SK-MEL-5 (cell line): ENCODE results near the gene PEAK1. TPM values are rescaled to one million over a fixed set of nuclear protein-coding genes. Genes with fewer than 3 reads are reported as not detected.
"Not testable (repeated sequence)": the region's sequence is repeated elsewhere in the genome, so short reads cannot be mapped to it uniquely, and the experiment has no call there.

ENCODE experiments used
- DNase-seq: peaks from one replicate; pipeline ENCODE4 v3.0.0-alpha.2; 2016; ENCODE audit warnings: low read depth, low spot score
- in situ Hi-C: cut with HindIII; loops from 2 replicates; pipeline ENCODE4 v1.10.0; 2016; ENCODE audit warnings: low sequenced_read_pairs, high pct_unique_total_duplicates, low pct_unique_long_range_greater_than_20kb
- total RNA-seq: library from RNA; depleted of rRNA; stranded (reverse); fragments of >200 nt; shearing (Covaris generic); gene quantifications from 2 replicates; pipeline ENCODE4 v1.2.3, GENCODE V29; 2014

PEAK1 gene
- total RNA-seq, 1 experiment from 2014 or later: 17.8 TPM

- in situ Hi-C loops: no loop called here
- no peak for DNase-seq
Measured at GRCh38 chr15:77226652-77227051, 193.3 kb downstream of the PEAK1 start.

DNA sequence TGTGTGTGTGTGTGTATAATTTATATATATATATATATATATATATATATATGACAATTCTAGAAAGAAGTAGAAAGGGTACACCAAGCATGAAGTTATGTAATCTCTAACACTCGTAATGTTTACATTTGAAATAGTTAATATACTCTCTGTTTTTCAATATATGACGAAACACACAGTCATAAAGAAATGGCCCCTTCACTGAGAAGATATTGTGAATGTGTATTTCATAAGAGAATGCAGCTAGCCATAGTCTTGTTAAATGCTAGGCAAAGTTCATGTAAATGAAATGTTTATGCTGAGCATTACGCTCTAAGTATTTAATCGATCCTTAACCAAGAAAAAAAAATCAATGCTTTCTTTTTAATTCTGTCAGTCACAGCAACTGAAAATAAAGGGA, 194.3 kb downstream of the PEAK1 start:
- DNase-seq: no peak
- in situ Hi-C loops: no loop called here

DNA sequence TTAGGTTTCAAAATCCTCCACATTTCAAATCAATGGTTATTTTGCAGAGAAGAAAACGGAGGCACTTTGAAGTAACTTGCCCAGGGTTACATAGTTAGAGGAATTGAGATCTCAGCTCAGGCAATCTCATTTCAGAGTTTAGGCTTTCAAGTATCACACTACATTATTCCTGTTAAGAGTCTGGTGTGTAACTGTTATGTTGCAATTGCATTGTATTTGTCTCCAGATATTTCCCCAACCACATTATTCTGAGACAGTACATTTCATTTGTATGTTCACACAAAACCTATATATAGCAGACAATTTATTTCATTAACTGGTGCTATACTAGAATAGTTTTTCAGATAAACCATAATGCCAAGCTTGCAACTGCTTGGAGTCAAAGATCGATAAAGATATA, 194.8 kb downstream of the PEAK1 start:
- in situ Hi-C loops: no loop called here

DNA sequence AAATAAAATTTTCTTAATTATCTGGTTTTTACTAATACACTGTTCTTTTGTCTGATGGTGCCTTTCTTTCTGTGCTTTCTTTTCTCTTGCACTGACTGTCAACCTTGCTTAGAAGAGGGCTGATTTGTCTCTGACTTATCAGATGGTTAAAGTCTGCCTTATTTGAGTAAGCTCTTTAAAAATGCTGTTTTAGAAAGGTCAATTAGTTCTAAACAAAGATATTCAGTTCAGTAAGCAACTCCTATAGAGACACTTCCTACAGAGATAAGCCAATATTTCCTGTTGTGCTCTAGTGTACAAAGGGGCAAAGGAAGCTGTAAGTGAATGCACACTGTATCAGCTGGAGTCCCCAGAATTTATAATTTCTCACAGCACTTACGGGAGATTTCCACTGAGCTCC, 195.6 kb downstream of the PEAK1 start:
- in situ Hi-C loops: no loop called here
- peak; percentile 33 for DNase-seq

More for the DNA sequence above, 194.8 kb downstream of the PEAK1 start:
- no peak for DNase-seq

DNA sequence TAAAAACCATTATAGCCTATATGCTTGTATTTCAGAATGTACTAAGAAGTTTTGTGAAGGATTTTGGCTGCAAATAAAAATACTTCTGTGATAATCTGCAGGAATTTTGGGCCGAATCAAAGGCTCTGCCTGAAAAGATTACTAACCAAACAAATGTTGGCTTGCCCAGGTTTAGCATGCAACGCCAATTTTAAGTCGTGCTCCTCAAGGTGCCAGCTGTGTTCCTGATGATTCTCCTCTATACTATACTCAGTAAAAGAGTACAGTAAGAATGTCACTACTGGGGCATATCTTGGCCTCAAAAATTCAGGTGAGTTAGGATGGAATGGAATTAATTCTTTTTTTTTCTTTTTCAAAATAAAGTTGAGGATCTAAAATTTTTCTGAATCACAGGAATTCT, 198.2 kb downstream of the PEAK1 start:
- no peak for DNase-seq
- in situ Hi-C loops: no loop called here

GRCh38 chr15:77221174-77221573, 198.7 kb downstream of the PEAK1 start:
- no peak for DNase-seq
- in situ Hi-C loops: no loop called here

DNA sequence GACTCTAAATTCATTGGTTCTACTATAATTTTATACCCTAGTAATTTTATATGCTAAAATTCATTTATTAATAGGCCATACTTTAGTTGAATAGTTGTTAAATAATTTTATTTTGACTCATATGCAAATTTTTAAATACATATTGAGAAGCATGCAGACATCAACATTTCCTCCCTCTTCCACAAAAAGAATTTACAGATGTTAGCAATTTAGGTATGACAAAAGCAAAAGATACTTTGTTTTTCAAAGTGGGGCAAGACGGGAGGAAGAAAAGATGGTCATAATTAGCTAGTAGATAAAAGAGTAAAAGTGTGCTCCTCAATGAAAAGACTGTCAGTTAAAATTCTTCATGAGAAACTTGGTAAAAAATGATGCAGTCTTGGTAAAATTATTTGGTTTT, 200.1 kb downstream of the PEAK1 start:
- in situ Hi-C loops: no loop called here
- DNase-seq: no peak

DNA sequence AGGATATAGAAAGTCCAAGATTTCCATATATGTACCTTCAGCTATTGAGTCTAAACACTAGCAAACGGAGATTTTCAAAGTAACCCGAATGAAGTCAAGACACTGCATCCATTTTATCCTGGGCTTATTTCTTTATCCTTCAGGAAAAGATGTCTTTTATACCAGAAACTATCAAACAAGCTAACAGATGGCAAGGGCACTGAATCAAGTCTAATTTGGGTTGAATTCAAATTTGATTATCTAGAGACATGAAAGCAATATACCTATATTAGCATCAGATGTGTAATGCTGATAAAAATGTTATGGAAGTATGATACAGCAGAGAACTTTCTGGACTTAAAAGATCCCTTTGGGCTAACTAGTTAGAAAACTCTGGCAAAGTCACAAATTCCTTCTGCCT, 210.7 kb downstream of the PEAK1 start:
- in situ Hi-C loops: no loop called here
- no peak for DNase-seq

- in situ Hi-C loops: no loop called here
- DNase-seq: no peak
Measured at GRCh38 chr15:77208241-77208640, 211.7 kb downstream of the PEAK1 start.

DNA sequence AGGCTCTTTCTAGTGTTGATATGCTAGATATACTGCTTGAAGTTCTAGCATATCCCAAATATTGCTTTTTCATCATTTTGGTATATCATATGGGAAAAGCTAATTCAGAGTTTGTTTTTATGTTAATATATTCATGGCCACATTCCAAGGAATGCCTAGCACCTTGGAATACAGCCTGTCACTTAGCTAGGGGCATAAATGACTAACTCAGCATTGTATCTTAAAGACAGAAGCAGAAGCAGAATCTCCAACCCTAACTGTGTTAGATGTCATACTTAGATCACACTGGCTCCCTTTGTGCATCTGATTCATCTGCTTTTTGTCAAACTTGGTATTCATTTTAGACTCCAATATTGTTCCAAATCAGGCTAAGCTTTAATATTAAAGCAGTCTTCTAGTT, 218.2 kb downstream of the PEAK1 start:
- no peak for DNase-seq
- in situ Hi-C loops: no loop called here

- DNase-seq: no peak
- in situ Hi-C loops: no loop called here
Measured at GRCh38 chr15:77196381-77196780, 223.5 kb downstream of the PEAK1 start.

DNA sequence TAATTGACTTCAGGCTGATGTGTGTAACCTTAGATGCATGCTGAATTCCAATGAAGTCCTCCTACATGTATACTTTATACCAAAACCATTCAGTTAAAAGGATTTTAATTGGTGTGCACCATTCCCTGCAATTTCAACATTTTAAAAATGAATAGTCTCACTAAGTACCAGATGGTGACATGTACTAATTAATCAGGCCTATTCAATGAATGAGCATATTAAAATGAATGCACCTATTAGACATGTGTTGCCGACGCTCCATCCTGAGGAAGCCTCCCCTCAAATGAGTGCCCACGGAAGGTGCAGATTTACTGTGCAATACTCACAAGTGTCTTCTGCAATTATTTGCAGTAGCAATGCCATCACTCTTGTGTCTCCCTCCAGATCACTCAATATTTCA, 224.3 kb downstream of the PEAK1 start:
- in situ Hi-C loops: no loop called here
- no peak for DNase-seq

DNA sequence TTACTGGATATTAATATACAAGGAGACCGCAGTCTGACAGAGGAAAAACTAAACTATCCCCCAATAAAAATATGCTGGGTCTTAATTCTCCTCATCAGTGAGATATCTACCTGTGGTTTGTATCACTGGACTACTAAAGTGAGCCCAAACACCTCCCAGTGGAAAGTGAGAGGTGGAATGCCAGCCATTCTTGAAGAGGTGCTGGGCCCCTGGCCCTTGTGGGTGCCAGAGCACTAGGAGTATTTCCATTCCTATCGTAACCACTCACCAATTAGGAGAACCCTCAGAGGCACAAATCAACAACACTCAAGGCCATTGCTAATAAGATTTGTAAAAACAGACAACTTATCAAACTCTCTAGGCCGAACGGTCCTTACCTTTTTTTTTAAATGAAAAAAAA, 227.5 kb downstream of the PEAK1 start:
- no peak for DNase-seq
- in situ Hi-C loops: no loop called here

- in situ Hi-C loops: no loop called here
- no peak for DNase-seq
Measured at GRCh38 chr15:77191230-77191834, 228.6 kb downstream of the PEAK1 start.

DNA sequence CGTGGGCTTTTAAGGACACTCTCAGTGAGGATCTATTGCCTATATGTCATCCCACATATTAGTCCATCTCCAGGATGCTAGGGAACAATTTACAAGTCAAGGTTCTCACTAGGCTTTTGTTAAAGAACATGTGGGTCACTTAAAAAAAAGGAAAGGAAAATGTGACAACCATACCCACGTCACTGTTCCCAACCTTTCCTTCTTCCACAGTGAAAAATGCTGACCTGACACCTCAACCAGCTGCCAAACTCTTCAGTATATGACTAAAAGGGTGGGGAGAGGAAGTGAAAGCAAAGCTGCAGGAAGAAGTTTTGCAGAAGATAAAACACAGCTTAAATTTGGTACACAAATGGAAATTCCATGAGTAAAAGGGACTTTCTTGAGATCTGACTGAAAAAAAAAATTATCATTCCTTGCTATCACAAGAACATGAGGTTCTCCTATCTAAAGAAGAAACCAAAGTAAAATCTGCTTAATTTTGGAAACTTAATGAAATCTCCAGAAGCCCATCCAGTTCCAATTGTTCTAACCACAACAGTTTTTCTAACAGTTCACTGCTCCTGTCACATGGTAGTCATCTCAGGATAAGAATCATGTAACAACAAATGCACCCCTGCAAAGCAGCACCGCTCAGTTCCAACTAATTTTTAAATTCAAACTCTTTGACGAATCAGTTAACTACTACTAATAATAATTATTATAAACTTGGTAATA, 232.0 kb downstream of the PEAK1 start:
- in situ Hi-C loops: no loop called here
- peak; percentile 29 for DNase-seq

GRCh38 chr15:77186594-77187011, 233.3 kb downstream of the PEAK1 start:
- peak; percentile 57 for DNase-seq
- in situ Hi-C loops: no loop called here

DNA sequence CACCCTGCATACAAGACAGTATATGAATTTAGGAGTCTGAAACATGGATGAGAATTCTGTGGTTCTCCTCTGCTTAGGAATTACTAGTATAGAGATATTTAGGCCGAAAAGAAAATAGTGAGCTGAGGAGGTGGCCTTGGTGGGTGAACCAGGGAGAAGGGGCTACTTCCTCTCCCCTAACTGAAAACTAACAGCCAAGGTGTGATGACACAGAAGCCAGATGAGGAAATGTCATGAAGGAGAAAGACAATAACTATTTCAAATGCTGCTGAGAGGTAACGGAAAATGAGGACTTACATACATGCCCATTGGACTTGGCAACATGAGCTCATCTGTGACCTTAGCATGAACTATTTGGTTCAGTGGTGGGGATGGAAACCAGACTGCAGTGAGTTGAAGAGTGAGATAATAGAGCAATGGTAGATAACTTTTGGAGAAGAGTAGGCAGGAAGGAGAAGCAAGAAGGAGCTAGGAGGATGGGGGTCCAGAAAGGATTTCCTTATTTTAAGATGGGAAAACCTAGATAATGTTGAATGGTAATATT, 234.6 kb downstream of the PEAK1 start:
- in situ Hi-C loops: no loop called here

DNA sequence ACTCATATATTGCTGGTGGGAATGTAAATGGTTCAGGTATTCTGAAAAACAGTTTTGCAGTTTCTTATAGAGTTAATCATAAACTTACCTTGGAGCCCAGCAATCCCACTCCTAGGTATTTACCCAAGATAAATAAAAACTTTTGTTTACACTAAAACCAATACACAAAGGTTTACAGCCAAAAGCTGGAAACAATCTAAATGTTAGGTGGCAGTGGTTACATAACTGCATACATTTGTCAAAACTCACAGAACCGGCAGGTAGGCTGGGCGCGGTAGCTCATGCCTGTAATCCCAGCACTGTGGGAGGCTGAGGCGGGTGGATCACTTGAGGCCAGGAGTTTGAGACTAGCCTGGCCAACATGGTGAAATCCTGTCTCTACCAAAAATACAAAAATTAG, 235.6 kb downstream of the PEAK1 start:
- in situ Hi-C loops, DNase-seq: not testable (repeated sequence)

More for the DNA sequence above, 234.6 kb downstream of the PEAK1 start:
- no peak for DNase-seq

DNA sequence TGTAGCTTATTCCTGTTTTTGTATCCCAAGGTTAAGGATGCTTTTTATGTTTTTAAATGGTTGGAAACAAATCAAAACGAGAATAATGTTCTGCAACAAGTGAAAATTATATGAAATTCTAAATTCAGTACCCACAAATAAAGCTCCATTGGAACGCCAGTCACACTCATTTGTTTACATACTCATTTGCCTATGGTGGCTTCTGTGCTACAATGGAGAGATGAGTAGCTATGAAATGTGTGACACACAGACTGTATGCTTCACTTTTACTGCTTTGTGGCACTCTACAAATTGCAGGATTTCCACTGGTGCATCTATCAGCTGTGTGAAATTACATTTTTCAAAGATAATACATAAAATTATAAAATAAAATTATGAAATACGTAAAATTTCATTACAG, 236.8 kb downstream of the PEAK1 start:
- no peak for DNase-seq
- in situ Hi-C loops: no loop called here
